Ishikawa (cell line): ENCODE results near the gene HSD17B14.
A peak's percentile ranks its signal among the peaks of the same experiment; 100 is the strongest.

Source experiments
- CEBPB ChIP-seq: IDR thresholded peaks from 2 replicates; pipeline ENCODE4 v1.6.1; 2012
- CREB1 ChIP-seq: IDR thresholded peaks from 2 replicates; pipeline ENCODE4 v1.6.1; 2012; ENCODE audit warnings: low read depth
- EGR1 ChIP-seq: IDR thresholded peaks from 2 replicates; pipeline ENCODE4 v1.6.1; 2012
- EP300 ChIP-seq: IDR thresholded peaks from 2 replicates; pipeline ENCODE4 v1.6.1; 2012; ENCODE audit warnings: borderline replicate concordance
- FOXM1 ChIP-seq: IDR thresholded peaks from 2 replicates; pipeline ENCODE4 v1.6.1; 2012; ENCODE audit warnings: low read depth, borderline replicate concordance
- NFIC ChIP-seq: IDR thresholded peaks from 2 replicates; pipeline ENCODE4 v1.6.1; 2012
- RAD21 ChIP-seq: IDR thresholded peaks from 2 replicates; pipeline ENCODE4 v1.6.1; 2012; ENCODE audit warnings: low read depth
- REST ChIP-seq: IDR thresholded peaks from 2 replicates; pipeline ENCODE4 v1.6.1; 2012; ENCODE audit warnings: low read depth, mild to moderate bottlenecking
- TAF1 ChIP-seq: IDR thresholded peaks from 2 replicates; pipeline ENCODE4 v1.6.1; 2012; ENCODE audit warnings: low read depth, mild to moderate bottlenecking
- TCF12 ChIP-seq: IDR thresholded peaks from 2 replicates; pipeline ENCODE4 v1.6.1; 2012; ENCODE audit warnings: low read depth
- TEAD4 ChIP-seq: IDR thresholded peaks from 2 replicates; pipeline ENCODE4 v1.6.1; 2012
- USF1 ChIP-seq: IDR thresholded peaks from 2 replicates; pipeline ENCODE4 v1.6.1; 2012
- YY1 ChIP-seq: IDR thresholded peaks from 2 replicates; pipeline ENCODE4 v1.6.1; 2012; ENCODE audit warnings: low read depth
- ZBTB7A ChIP-seq: IDR thresholded peaks from 2 replicates; pipeline ENCODE4 v1.6.1; 2012; ENCODE audit warnings: low read depth
- TF ChIP-seq, protein P1 (sequence below): IDR thresholded peaks from 2 replicates; pipeline ENCODE4 v1.6.1; 2012

Gene HSD17B14

DNA sequence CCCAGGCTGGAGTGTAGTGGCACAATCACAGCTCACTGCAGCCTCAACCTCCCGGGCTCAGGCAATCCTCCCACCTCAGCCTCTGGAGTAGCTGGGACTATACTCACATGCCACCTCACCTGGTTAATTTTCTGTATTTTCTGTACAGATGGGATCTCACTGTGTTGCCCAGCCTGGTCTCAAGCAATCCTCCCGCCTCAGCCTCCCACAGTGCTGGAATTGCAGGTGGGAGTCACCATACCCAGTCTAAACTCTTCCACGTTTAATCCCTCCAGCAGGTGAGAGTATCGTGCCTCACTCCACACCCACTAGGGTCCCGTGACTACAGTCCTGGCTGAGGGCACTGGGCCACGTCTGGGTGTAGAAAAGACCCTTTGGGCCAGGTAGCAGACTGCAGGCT is 42.0 kb downstream of the HSD17B14 start:
- TF ChIP-seq EP300 (no peak), CREB1 (no peak), RAD21 (no peak), FOXM1 (no peak), NFIC (no peak), YY1 (no peak), EGR1 (no peak), TCF12 (no peak), ZBTB7A (no peak), TAF1 (no peak), TEAD4 (no peak), CEBPB (no peak), USF1 (no peak), REST (no peak)
- TF ChIP-seq, protein P1, sequence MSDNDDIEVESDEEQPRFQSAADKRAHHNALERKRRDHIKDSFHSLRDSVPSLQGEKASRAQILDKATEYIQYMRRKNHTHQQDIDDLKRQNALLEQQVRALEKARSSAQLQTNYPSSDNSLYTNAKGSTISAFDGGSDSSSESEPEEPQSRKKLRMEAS = no peak

DNA sequence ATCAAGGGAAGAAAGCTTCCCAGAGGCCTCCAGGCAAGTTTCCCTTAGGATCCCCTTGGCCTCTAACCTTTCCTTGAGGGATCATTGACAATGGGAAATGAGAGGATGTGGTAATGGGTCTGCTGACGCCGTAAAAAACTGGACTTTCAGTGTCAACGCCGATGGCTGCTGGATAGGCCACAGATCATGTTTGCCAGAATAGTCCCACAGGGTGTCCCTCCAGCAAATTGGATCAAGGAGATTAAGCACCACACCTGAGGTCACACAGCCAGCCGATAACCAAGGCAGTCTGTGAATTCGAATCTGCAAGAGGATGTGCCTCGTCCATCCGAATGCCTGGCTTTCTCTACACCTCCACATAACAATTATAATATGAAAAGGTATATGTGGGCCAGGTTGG is 43.0 kb downstream of the HSD17B14 start:
- TF ChIP-seq TCF12 (no peak), TEAD4 (no peak), USF1 (no peak), YY1 (no peak), CEBPB (no peak)
- TF ChIP-seq, protein P1 = no peak

GRCh38 chr19:48784527-48784926 is 51.8 kb downstream of the HSD17B14 start:
- TF ChIP-seq, protein P1 = no peak
- no peak for TF ChIP-seq FOXM1
- no peak for TF ChIP-seq TAF1
- TF ChIP-seq EP300 = no peak
- no peak for TF ChIP-seq TCF12
- TF ChIP-seq EGR1 = no peak
- no peak for TF ChIP-seq RAD21
- no peak for TF ChIP-seq YY1
- no peak for TF ChIP-seq NFIC
- no peak for TF ChIP-seq REST

GRCh38 chr19:48780631-48781391 is 55.5 kb downstream of the HSD17B14 start:
- TF ChIP-seq RAD21 (no peak), CREB1 (no peak), USF1 (peak; percentile 87)
- TF ChIP-seq, protein P1 = no peak; the same call in 1 of the 2 replicates

DNA sequence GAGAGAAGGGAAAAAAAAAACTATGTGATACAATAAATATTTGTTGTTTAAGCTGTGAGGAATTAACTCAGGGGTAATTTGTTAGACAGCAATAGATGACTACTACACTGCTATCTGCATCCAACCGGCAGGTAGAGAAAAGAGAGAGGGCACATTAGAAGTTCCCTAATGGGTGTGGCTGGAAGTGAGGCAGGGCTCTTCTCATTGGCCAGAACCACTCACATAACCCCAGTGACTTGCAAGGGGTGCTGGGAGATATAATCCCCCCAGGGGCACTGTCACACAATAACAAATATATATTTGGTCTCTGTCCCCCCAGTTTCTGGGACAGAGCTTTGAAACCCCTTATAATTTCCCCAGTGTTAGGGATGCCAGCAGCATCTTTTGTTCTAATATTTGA is 56.7 kb downstream of the HSD17B14 start:
- no peak for TF ChIP-seq USF1
- no peak for TF ChIP-seq EGR1
- TF ChIP-seq YY1 = no peak
- no peak for TF ChIP-seq CREB1
